HL-60/S4 (cell line): ENCODE measurements around the gene PHACTR1.
"Not testable (repeated sequence)": the region's sequence is repeated elsewhere in the genome, so short reads cannot be mapped to it uniquely, and the experiment has no call there.

Experiments
- in situ Hi-C: fragments of 300-500 bp; cut with MboI; formaldehyde crosslinking; loops from 2 replicates; pipeline ENCODE4 v1.14.3; 2022; ENCODE audit warnings: low sequenced_read_pairs

PHACTR1 gene

DNA sequence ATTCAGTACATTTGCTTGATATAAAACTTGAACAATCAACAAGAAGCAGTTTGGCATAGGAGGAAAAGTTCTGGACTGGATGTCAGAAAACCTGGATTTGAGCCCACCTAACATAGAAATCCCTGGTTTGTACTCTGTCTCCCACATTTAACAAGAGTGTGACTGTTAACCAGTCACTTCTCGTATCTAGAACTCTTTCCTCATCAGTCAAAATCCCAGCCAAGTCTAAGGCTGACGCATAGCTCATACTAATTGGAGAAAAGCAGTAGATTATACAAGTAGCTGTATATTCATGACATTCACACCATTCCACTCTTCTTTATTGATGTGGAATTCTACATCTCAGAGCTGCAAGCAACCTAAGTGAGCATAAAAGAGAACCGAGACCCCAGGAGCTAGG is 222.7 kb downstream of the PHACTR1 start:
- in situ Hi-C loops: no loop called here

DNA sequence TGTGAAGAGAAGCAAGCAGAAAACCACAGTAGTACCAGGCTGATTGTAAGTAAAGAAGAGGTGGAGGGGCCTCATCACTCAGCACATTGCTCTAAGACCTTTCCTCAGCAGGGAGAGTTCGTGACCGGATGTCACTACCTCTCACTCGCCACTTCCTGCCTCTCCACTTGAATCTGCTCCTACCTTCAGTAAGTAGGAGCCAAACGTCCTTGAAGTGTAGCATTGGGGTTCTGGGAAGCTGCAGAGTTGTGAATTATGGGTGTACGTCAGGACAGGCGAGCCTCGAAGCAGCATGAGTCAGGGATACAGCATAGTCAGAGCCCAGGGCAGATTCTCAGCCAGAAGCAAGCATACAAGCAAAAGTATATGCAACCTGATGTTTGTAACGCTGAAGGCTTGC is 224.9 kb downstream of the PHACTR1 start:
- in situ Hi-C loops: no loop called here

DNA sequence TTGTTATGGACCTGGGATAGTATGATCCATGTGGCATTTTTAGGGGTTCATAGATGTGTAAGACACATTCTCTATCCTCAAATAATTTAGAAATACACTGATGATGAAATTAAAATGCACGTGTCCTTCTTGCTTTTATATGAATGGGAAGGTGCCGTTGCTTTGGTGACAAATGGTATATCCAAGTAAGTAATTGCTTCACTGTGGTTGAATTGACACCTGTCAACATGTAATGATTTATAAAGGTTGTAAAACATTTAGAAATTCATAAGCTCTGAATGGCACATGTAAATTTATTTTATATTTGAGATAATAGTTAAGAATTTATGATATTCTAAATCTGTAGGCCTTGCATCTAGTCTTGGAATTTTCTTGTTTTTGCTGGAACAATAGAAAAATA is 227.0 kb downstream of the PHACTR1 start:
- in situ Hi-C loops: no loop called here

DNA sequence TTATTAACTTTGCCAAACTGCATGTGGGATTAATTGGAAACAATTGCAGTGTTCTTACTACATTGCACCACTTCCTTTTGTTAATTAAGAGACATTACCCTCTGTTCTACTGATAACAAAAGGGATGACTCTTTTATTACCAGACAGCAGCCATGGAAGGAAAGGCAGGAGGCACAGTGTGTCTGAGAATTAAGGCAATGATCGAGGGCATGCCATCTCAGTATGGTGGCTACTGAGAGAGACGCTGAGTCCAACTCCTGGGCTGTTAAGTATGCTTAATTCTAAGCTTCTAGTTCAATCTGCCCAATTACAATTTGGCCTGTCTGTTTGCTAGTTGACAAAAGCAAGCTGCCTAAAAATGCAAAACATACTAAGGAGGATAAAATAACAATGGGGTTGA is 227.4 kb downstream of the PHACTR1 start:
- in situ Hi-C loops: no loop called here

DNA sequence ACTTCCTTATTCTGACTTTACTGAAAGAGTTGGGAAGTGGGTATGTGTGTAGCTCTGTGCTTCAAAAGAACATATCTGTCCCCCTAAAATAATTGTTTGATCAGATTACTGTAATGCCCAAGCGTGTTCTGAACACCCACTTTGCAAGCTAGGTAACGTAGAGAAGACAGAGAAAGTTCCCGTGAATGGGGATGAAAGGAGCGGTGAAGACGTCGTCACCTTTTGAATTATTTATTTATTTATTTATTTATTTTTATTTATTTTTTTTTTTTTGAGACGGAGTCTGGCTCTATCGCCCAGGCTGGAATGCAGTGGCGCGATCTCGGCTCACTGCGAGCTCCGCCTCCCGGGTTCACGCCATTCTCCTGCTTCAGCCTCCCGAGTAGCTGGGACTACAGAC is 228.0 kb downstream of the PHACTR1 start:
- in situ Hi-C loops: not testable (repeated sequence)

DNA sequence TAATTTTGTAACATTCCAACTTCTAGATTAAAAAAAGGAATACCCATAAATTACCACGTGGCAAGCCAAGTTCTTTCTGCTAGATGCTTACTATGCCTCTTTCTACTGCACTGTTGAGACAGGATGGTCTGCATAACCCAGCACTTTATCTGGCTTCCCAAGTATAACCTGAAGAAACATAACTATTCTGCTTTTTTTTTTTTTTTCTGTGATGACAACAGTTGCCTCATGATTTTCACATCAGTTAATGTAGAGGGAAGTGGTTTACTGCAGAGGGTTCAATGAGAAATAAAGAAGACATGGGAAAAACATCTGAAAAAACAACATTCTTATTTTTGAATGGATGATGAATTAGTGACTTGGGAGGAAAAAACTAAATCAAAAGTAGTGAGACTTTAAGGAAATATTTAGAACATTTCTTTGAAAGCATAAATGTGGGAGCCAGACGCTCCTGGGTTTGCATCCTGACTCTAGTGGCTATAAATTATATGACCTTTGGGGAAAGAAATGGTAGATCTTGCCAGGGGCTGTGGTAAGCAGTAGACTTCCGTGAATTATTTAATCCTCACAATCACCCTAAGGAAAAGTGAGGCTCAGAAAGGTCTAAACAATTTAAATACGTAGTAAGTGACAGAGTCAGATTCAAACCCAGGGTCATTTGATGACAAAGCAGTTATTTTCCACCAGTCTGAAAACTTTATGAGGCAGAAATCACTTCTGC is 230.7 kb downstream of the PHACTR1 start:
- in situ Hi-C loops: no loop called here

DNA sequence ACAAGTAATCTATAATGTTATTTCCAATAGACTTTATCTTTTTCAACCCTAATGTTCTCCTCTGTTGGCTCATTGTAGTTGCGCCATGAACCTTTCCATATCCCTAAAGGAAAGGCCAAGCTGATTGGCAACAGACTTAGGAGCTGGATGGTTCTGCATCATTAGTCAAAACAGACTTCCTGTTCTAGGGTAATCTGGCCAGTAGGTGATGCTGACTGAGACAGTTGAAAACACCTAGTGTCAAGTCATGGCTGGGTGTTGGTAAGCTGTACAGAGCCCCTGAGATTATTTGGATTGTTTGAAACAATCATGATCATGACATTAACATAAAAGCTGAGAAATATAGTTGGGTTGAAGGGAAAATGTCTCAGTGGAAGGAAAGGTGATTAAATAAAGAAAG is 231.4 kb downstream of the PHACTR1 start:
- in situ Hi-C loops: no loop called here

DNA sequence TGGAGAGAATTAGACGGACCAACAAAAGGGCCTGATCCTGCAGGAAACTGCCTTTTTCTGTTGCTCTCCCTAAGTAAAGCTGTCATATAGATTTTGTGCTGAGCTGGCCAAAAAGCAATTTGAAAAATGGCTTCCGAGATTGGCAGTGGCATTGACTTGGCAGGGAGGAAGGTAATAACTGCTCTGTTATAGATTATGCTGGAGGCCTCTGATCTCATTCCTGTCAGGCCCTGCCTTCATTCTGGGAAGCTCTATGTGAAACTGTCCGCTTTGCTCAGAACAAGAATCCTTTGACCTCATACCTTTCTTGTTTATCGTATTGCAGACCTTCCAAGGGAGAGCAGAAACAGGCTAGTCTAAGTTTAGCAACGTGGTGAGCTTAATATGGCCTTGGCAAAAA is 234.4 kb downstream of the PHACTR1 start:
- in situ Hi-C loops: no loop called here

DNA sequence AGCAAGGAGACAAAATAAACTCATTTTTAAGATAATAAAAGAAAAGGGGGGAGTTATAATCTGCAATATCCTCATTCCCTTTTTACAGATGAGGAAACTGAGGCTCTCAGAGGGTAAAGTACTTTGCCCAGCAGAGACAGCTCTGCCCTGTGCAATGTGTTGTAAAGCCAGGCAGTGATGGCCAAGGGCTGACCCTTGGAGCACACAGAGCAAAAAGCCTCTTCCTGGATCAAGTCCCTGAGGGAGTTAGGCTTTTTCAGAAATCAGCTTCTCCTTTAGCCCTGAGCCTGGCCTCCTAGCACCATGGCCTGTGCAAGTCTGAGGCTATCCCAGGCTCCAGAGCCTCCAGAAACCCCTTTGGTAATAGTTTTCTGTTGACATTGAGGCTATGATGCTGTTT is 234.8 kb downstream of the PHACTR1 start:
- in situ Hi-C loops: no loop called here

DNA sequence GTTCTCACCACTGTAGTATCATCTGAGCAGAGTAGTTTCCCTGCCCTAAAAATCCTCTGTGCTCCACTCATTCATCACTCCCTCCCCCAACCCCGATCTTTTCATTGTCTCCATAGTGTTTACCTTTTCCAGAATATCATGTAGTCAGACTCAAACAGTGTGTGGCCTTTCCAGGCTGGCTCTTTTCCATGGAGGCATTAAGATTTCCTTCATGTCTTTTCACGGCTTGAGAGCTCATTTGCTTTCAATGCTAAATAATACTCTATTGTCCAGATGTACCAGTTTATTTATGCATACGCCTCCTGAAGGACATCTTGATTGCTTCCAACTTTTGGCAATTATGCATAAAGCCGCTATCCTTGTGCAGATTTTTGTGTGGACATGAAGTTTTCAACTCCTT is 235.8 kb downstream of the PHACTR1 start:
- in situ Hi-C loops: no loop called here

DNA sequence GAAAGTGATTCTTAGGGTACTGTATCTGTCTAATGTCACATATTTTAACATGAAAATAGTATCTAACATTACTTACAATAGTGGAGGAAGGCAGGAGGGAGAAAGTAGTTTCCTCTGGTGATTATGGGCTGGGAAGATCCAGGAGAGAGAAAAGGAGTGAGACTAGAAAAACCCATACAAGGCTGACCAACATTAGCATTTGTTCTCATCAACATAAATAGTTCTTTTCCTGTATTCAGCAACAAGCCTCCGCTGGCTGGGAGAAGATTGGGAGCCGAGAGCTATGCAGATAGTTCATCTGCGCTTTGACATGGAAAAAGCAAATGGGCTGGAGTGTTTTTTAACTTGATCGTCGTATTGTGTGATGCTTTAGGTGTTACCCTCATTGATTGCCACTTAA is 239.4 kb downstream of the PHACTR1 start:
- in situ Hi-C loops: no loop called here

DNA sequence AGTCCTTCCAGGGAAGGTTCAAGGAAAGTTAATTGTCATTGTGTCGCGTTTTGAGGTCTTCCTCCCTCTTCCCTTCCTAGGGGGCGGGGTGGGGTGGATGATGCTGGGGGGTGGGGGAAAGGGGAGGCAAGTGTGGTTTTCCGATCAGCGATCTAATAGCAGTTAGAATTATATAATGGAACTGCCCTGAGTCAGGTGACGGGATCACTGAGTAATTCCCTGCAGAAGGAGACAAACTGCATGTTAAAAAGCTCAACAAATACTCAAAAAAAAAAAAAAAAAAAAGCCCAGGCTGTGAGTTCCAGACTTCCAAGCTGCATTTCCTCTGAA is 240.4 kb downstream of the PHACTR1 start:
- in situ Hi-C loops: no loop called here

DNA sequence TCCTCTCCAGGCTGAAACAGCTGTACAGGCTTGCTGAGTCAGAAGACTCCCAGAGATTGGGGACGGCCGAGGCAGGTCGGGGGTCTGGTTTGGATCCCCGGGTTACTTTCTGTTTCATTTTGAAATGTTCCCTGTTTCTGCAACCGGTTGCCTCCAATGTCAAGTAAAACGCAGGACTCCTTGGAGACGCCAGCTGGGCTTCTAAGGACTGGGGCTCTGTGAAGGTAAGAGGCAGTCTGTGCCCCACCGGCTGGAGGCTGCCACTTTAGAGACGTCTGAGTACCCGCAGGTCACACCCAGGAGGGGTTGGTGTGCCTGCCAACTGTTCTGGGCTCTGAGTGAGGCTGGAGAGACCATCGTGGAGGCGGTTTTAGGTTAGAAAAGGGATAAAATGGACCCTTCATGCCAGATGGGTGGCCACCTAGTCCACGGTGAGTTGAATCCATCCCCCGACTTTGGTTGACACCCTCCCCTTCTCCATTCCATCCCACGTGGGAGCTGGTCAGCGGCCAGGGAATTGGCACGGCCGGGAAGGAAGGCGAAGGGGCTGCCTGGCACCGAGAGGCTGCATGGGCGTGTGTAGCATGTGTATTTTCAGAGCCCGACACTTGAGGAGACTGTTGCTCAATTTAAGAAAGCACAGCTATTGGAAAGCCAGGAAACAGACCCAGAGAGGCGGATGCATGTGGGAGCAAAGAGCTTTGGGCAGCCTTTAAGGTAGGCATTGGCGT is 240.9 kb downstream of the PHACTR1 start:
- in situ Hi-C loops: no loop called here

DNA sequence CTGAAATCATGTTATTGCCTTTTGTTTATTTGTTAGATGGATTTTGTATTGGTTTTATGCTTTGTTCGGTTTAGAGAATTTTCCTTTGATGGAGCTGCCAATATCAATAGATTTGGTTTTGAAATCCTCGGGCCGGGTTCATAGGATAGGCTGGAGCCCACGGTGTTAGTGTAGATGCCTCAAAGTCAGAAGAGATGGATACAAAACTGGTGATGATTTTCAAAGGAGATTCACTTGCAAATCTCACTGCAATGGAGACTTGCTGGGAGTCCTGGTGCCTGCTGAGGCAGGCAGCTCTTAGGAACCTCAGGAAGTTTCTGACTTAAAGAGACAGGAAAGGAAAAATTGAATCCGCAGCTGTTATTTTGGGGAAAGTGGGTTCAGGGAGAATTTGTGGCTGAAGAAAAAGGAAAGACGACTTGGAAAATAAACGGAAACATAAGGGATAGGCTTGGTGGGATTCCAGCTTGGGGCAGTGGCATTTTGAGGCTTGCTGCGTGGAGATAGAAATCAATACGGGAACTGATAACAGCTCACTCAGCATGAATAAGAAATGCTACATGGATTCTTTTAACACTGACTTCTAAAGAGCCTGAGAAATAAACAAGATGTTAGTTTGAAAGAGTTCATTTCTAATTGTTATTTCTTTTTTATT is 241.6 kb downstream of the PHACTR1 start:
- in situ Hi-C loops: no loop called here

DNA sequence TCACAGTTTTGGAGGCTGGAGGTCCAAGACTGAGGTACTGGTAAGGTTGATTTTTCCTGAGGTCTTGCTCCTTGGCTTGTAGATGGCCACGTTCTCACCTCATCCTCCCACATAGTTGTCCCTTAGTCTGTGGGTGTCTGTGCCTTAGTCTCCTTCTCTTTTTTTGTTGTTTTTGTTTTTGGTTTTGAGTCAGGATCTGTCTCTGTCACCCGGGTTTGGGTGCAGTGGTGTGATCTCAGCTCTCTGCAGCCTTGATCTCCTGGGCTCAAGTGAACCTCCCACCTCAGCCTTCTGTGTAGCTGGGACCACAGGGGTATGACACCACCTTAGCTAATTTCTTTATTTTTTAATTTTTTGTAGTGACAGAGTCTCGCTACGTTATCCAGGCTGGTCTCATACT is 245.2 kb downstream of the PHACTR1 start:
- in situ Hi-C loops: no loop called here

DNA sequence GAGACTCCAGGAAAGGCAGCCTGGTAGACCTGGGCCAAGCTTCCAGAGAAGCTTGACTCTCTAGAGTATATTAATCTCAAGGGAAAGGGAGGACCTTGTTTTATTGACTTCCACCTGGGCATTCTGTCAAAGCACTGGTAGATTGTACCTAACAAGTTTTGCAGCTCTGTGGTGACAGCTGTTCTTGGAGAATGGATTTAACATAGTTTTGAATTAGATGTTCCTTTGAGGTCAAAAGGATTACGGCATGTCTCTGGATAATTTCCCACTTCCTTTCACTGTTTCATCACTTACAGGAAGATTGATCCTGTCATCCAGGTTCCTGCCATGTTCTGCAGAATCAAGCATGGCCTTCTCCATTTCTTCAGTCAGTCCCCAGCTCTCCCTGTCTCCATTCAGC is 246.0 kb downstream of the PHACTR1 start:
- in situ Hi-C loops: no loop called here

DNA sequence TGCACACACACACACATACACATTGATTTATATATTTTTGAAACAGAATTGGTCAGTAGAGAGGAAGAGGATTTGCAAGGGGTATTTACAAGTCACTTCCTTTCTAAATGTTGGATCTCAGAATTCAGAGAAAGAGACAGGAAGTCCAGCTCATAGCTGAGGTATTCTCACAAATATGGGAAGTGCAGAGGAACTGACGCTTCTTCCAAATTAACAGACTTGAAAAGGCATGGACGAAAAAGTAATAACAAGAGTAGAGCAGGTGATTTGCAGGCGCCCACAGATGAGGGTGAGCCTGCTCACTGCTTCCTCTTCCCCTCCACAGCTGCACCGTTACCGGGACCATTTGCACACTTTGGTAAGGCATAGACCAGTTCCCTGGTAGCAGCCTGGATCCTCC is 246.4 kb downstream of the PHACTR1 start:
- in situ Hi-C loops: no loop called here

DNA sequence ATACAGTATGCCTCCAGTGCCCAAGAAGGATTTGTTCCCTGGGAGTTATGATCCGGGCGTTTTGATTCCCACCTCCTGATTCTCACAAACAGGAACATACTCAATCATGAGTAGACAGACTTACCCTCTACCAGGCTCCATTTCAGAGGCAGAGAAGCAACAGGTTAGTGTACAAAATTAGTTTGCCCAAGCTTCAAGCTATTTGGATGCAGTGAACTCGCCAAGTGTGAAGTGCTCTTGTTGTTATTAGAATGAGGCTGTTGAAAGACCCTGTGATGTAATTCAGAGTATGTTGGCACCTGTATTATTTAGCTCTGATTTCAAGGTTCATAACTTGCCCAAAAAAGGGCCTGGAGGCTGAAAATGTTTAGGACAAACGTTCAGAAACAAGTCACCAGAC is 247.0 kb downstream of the PHACTR1 start:
- in situ Hi-C loops: no loop called here

DNA sequence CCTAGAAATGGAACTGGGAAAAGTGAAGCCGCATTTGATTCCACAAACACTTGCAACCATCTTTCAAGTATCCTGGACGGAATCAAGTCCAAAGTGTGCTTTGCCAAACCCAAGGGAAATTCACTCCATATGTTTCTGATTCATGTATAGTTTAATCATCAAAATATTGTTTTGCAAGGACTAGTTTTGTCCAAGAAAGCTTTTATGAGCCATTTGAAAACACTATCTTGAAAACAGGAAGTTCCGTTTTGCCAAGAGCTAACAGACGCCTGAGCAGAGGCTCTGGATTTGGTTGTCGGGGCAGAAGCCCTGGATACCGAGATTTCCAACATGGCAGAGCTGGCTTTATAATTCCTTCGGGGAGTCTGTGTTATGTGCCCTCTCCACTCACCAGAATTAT is 251.1 kb downstream of the PHACTR1 start:
- in situ Hi-C loops: no loop called here

DNA sequence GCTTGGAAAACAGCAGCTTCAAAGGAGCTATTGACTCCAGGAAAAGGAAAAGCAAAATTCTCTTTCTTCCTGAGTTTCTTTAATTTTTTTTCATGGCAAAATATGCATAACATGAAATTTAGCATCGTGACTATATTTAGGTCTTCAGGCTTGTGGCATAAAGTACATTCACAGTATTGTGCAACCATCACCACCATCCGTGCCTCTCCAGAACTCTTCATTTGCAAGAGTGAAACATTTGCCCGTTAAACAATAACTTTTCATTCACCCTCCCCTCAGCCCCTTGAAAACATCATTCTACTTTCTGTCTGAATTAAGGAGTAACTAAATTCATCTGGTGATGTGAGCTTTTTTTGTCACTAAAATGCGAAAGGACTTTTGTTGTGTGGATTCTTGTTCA is 251.7 kb downstream of the PHACTR1 start:
- in situ Hi-C loops: no loop called here

DNA sequence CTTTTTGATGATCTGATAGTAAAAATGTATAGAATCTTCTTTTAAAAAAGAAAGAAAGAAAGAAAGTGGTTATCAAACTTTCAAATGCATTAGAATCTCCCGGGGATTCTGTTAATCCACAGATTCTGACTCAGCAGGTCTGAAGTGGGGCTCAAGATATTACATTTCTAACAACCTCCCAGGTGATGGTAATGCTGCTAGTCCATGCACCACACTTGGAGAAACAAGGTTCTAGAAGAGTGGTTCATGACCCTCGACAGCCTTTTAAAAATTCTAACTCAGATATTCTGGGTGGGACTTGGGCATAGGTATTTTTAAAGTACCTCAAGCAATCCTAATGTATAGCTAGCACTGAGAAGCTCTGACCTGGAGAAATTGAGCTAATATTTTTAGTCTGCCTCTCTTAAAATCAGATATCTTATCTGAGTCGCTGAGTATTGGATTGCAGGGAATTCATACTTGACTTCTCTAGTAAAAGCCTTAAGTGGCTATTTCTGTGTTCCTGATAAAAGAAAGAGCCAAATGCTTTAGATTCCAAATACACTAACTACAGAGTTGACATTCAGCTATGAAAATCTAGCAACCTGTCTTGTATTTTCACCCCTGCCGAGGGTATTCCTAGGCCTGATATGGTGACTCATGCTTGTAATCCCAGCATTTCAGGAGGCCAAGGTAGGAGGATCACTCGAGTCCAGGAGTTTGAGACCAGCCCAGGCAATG is 252.4 kb downstream of the PHACTR1 start:
- in situ Hi-C loops: no loop called here

DNA sequence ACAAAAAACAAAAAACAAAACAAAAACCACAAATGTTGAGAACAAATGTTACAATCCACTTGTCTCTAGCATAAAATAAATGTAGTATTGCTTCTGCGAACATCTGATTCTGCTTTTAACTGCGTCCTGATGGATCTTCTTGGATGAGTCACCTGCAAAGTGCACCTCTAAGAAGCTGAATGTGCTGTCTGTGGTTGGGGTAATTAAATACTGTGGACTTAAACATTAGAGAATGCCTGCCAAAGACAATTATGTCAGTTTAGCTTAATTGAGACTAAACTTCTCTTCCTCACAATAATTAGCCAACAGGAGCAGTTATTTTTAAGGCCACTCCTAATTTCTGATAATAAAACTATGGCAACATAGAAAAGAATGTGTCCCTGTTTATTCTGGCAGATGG is 253.4 kb downstream of the PHACTR1 start:
- in situ Hi-C loops: no loop called here
